Stimulated activated CD4-positive, alpha-beta T cell treated with anti-CD3 and anti-CD28 coated beads, Interleukin-4, amount 100 ng/mL, for 24 hours (primary cell): ENCODE data around the gene RAB1A.
A peak's percentile ranks its signal among the peaks of the same experiment; 100 is the strongest.
"Not testable (repeated sequence)": the region's sequence is repeated elsewhere in the genome, so short reads cannot be mapped to it uniquely, and the experiment has no call there.

Experiments used
- DNase-seq: peaks from one replicate; pipeline ENCODE4 v3.0.0-alpha.2; 2020

RAB1A gene

DNA sequence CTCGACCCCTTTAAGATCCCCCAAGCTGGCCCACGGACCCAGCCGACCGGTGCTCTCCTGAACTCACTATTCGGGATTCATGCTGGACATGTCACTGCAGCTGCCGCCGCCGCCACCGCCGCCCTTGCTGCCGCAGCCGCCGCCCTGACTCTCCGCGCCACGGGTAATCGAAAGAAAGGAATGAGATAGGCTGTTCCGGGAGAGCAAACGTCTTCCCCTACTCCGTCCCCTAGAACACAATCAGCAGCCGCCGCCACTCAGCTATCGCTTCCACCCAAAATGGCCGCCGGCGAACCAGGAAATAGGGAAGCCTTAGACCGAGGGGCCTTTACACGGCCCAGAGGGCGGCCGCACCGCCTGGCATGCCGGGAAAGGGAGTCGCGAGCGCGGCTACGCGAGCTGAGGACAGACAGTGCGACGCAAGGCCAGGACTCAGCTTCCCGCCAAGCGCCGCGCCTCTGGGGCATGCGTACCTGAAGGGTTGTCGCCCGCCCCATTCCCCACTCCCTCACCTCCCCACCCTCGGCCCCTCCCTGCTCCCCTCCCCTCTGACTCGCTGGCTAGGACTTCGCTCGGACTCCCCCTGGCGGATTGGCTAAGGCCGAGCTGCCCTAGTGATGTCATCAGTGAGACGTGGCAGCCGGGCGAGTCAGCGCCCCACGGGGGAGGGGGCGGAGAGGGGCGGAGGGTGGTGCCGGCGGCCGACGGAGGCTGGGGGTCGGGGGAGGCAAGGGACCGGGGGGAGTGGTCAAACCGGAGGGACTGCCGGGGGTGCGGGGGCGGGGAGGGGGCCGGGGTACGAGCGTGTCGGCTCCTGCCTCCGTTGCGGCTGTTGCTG lies at the start of gene RAB1A:
RAB1A (minus strand) TSS at position 281 of the 838 bp plus-strand sequence; CDS start at position 90, 191 bp downstream.
- peak; percentile 99 for DNase-seq

DNA sequence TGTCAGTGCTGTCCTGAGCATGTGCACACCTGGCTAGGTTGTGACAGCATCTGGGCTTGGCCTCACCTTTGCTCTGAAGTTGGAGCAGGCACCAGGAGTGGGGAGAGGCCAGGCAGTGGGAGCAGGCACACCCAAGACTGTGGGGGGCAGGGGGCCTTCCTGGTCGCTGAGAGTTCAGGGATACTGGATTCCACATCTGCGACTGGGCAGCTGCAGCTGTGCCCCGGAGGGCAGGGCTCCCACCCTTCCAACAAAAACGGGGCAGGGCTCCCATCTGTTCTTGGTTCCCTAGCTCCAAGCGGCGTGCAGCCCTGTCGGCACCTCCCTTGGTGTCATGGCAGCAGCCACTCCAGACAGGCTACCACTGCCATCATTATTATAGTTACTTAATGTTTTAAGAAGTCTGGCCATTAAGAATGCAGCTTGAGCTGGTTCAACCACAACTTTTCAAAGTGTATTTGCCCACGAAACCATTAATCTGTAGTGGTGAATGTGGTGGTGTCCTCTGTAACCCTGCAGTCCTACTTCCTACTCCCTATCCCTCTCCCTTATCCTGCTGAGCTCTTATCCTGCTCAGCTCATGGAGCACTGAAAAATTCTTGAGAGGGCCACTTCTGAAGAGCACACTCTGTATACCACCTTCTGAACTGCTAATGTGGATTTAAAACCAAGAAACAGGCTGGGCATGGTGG lies 48.0 kb upstream of the RAB1A start:
- DNase-seq = no peak

DNA sequence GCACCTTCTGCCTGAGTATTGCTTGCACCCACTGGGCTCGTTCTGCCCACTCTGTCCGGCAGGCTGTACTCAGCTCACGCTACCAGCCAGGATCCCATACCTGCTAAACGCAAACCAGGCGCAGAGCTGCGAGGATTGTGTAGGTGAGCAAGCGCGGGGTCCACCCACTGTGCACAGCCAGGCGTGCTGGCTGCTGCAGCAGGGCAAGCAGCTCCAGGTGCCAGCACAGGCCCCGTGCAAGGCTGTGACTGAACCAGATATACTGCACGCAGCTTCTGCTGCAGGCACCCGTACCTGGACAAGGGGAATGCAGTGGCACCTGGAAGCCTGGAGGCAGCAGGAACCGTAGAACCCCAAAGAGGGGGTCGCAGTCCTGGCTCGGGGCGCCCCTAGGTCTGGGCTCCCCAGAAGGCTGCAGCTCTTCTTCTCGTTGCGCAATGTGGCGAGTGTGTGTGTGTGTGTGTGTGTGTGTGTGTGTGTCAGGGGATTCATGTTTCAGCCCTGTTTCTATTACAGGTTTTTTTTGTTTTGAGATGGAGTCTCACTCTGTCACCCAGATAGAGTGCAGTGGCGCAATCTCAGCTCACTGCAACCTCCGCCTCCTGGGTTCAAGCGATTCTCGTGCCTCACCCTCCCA lies 46.1 kb upstream of the RAB1A start:
- no peak for DNase-seq

GRCh38 chr2:65174031-65174430 lies 44.1 kb upstream of the RAB1A start:
- not testable (repeated sequence) for DNase-seq

DNA sequence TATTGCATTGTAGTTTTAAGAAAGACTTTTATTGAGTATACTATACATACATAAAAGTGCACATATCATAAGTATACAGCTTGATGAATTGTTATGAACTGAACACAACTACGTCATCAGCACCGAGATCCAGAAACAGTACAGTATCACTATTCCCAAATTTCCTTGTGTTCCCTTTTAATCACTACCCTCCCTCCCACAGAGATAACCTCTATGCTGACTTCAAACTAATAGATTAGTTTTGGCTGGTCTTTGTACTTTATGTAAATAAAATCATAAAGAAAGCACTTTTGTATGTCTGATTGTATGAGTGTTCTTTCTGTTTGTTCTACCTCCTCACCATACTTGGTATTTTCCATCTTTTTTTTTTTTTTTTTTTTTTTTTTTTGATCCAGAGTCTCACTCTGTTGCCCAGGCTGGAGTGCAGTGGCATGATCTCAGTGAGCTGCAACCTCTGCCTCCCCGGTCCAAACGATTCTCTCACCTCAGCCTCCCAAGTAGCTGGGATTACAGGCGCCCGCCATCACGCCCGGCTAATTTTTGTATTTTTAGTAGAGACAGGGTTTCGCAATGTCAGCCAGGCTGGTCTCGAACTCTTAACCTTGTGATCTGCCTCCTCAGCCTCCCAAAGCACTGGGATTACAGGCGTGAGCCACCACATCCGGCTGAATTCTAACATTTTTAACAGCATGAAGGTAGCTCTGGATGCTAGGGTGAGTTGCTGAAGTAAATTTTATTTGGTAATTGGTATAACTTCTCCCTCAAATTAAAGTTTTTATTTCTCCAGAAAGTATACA lies 43.3 kb upstream of the RAB1A start:
- DNase-seq = no peak

GRCh38 chr2:65170611-65171477 lies 40.9 kb upstream of the RAB1A start:
- not testable (repeated sequence) for DNase-seq

GRCh38 chr2:65169760-65170136 lies 39.8 kb upstream of the RAB1A start:
- no peak for DNase-seq

- no peak for DNase-seq
Observed at GRCh38 chr2:65165558-65165957, 35.7 kb upstream of the RAB1A start.

- no peak for DNase-seq
Observed at GRCh38 chr2:65164426-65164891, 34.6 kb upstream of the RAB1A start.

- no peak for DNase-seq
Observed at GRCh38 chr2:65161551-65162100, 31.7 kb upstream of the RAB1A start.

DNA sequence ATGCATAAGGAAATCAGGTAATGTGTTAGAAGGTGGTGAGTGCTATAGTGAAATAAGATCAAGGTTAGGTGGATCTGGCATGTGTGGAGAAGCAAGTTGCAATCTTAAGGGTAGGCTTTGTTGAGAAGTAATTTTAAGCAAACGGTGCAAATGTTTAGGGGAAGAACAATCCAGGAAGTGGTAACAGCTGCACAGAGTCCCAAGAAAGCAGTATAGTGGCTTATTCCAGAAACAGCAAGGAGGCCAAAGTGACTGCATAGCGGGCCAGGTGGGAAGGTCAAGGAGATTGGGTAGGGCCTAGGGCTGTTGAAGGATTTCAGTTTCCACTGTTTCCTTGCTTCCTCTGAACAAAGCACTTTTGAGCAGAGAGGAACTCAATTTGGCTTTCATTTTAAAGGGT lies 30.0 kb upstream of the RAB1A start:
- DNase-seq = no peak

GRCh38 chr2:65159261-65159660 lies 29.4 kb upstream of the RAB1A start:
- no peak for DNase-seq

DNA sequence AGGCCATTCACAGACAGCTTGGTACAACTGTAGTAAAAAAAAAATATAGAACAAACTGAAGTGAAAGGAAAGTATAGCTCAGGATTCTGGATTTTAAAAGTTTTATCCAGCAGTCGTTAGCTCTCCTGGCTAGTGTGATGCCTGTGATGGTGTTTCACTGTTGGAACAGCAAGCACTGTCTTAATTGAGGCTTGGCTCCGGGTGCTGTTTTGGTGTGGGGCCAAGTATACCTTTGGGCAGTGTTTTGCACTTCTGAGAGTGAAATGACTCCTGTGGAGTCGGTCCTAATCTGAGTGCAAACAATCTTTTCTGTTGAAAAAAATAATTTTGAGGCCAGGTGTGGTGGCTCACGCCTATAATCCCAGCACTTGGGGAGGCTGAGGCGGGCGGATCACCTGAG lies 28.7 kb upstream of the RAB1A start:
- DNase-seq = no peak

GRCh38 chr2:65157856-65158255 lies 27.9 kb upstream of the RAB1A start:
- not testable (repeated sequence) for DNase-seq

- DNase-seq = no peak
Observed at GRCh38 chr2:65156041-65156440, 26.1 kb upstream of the RAB1A start.

DNA sequence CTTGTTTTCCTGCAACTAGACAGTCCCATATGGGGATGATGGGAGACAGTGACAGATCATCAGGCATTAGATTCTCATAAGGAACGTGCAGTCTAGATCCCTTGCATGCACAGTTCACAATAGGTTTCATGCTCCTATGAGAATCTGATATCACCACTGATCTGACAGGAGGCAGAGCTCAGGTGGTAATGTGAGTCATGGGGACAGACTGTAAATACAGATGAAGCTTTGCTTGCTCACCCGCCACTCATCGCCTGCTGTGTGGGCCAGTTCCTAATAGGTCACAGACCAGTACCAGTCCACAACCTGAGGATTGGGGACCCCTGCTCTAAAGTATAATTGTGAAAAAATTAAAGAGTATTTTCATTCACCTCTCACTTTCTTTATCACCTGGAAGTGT lies 23.6 kb upstream of the RAB1A start:
- no peak for DNase-seq

GRCh38 chr2:65146078-65146477 lies 16.2 kb upstream of the RAB1A start:
- no peak for DNase-seq

DNA sequence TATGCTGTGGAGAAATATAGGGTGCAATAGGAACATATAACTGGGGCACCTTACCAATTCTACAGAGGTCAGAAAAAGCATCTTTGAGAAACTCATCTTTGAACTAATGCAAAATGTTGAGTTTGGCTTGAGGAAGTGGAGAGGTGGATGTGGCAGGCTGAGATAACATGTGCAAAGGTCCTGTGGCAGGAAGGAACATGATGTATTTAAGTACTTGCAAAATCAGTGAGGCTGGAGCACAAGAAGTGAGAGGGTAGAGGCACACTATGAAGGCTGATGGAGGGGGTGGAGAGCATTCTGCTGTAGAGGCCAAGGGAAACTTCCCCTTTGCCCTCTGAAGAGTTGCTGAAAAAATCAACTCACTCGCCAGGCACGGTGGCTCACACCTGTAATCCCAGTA lies 14.7 kb upstream of the RAB1A start:
- no peak for DNase-seq

DNA sequence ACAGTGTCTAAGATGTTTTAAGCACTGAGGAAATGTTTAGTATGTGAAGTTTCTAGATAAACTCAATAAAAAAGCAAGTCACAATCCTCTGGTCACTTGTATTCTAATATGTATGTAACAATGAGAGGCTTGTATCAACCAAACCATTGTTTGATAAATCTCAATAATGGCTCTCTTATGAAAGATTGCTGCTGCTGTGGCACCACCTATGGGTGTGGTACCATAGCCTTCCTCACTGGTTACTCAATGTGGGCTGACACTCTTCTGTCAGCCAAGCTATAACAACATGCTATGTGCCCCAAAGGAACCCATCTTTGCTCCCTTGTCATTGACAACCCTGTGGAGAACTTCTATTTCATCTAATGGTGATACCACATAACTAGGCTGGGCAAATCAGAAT lies 12.6 kb upstream of the RAB1A start:
- DNase-seq = no peak

- DNase-seq = no peak
Observed at GRCh38 chr2:65137197-65137775, 7.4 kb upstream of the RAB1A start.

GRCh38 chr2:65136253-65136652 lies 6.3 kb upstream of the RAB1A start:
- no peak for DNase-seq
